ENCODE data around the gene AJM1.
A peak's percentile ranks its signal among the peaks of the same experiment; 100 is the strongest.

The AJM1 gene

DNA sequence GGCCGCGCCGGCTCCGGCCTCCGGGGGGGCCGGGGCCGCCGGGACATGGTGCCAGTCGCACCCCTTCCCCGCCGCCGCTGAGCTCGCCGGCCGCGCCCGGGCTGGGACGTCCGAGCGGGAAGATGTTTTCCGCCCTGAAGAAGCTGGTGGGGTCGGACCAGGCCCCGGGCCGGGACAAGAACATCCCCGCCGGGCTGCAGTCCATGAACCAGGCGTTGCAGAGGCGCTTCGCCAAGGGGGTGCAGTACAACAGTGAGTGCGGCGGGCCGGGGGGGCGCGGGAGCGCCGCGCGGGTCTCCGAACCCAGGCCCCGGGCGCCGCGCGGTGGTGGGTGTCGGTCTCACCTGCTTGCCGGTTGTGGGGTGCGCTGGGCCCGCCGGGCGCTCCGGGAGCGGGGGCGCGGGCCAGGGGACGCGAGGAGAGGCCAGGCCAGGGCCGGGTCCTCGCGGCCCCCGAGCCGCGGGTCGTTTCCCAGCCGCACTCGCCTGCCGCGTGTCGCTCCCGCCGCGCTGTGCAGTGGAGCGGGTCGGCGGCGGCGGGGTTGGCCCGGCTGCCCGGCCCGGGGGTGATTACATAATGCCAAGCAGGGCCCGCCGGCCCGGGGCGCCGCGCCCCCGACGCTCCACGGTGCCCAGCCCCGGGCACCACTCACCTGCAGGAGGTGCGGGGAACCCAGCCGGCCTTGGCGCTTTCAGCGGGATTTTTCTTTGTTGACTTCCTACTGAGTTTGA is 34.0 kb upstream of the AJM1 start:
- peak in 1 of 2 donors; percentile 44 for DNase-seq

DNA sequence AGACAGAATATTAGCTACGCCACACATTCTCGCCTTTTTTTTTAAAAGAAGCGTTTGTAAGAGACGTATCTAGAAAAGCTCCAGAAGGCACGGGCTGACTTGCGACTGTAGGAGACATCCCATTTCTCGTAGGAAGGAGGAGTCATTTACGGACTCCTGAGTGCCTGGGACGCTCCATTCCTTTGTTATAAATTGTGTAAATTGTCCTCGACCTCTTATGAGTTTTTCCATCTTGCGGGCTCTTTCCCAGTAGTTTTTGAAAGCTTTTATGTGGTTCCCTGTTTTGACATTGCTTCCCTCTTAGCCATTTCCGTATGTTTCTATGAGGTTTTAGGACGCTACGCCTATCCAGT is 33.5 kb upstream of the AJM1 start:
- DNase-seq = no peak

DNA sequence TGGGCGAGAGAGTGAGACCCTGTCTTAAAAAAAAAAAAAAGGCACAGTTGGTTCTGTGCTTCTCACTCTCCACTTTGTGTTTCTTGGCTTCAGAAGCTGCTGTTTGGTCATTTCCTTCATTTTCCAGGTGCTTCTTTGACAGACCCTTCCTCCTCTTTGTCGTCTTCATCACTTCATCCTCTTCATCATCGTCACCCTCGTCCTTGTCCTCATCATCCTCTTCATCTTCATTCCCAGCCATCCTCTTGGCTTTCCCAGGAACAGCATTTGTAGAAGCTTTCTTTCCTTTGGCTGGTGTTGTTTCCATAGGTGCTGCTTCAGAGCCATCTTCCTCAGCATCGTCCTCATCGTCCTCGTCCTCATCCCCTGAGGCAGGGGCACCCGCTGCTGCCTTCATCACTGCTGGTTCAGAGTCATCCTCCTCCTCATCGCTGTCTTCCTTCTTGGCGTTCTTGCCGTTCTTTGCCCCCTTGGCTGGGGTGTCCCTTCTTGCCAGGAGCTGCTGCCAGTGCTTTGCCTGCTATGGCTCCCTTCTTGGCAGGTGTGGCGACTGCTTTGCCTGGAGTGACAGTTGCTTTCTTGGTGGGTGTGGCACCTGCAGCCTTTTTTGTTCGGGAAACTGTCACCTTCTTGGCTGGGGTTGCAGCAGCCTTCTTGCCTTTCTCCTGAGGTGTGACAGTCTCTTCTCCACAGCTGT is 27.4 kb upstream of the AJM1 start:
- DNase-seq = no peak

DNA sequence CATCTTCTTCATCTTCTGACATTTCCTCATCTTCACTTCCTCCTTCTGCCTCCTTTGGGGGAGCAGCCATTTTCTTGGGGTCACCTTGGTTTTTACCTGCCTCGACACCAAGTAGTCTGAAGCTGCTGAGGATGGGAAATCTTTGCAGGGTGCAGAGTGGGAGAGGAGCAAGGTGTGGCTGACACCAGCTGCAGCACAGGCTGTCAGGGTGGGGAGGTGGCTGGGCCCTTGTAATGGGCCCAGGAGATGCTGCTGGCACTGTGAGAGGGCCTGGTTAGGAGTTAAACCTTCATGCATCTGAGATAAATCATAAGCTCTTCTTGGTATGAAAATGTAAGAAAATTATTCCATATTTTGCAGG is 26.9 kb upstream of the AJM1 start:
- DNase-seq = no peak

DNA sequence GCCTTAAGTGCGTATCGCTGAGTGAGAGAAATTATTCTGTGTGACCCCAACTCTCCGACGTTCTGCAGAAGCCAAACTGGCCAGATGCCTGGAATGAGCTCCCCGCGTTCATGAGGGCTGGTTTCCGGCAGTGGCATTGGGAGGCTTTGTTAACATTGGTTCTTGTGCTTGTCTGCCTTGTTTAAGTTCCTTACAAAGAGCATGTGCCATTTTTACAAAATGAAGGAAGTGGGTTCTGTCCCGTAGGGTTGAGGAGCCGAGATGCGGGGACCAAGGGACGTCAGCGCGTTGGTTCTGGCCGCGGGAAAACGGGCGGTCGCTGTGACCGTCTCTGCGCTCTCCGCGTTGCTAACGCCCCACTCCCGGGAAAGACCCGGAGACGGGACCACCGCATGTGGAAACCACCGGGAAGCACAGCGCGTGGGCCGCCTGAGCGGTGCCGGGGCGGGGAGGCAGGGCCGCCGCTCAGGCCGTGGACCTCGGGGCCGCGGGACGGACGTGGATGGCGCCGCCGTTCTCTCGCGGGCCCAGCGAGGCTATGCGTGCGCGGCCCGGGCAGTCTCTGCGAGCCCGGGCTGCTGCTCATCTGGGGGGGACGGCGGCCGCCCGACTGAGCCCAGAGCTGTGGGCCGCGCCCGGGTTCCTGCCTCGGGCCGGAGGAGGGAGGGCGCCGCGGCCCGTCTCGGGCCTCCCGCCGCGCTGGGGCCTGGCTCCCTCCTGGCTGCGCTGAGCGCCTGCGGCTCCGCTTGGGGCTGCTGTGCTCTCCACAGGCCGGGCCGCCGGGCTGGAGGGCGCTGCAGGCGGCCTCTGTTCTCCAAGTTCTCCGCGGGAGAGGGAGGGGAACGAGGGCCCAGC is 21.1 kb upstream of the AJM1 start:
- no peak for DNase-seq

DNA sequence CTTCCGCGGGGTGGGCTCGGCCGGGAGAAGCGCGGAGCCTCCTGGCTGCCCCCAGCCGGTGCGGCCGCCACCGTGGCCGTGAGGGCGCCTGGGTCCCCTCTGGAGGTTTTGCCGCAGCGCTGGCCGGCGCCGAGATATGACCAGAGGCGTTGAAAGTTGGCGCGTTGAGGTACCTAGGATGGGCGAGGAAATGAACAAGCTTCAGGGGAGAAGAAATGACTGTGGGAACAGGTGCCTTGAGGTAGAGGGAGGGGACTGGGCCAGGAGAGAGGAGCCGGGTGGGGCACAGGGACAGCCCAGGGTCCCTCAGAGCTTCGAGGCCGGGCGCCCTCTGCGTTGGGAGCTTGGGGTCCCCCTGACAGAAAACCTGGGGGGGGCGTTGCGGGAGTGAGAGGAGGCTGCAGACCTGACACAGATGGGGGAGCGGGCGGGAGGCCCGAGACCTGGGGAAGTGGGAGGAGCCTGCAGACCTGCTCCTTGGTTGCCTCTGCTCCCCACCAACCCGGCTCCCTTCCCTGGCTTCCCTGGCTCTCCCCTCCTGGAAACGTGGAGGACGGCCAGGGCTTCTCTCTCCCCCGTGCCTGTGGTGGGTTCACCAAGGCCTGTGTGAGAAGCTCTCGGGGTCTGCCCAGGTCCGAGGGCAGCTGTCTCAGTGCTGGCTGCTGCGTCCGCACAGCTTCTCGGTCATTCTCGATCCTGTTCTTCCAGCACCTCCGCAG is 20.3 kb upstream of the AJM1 start:
- DNase-seq = no peak

DNA sequence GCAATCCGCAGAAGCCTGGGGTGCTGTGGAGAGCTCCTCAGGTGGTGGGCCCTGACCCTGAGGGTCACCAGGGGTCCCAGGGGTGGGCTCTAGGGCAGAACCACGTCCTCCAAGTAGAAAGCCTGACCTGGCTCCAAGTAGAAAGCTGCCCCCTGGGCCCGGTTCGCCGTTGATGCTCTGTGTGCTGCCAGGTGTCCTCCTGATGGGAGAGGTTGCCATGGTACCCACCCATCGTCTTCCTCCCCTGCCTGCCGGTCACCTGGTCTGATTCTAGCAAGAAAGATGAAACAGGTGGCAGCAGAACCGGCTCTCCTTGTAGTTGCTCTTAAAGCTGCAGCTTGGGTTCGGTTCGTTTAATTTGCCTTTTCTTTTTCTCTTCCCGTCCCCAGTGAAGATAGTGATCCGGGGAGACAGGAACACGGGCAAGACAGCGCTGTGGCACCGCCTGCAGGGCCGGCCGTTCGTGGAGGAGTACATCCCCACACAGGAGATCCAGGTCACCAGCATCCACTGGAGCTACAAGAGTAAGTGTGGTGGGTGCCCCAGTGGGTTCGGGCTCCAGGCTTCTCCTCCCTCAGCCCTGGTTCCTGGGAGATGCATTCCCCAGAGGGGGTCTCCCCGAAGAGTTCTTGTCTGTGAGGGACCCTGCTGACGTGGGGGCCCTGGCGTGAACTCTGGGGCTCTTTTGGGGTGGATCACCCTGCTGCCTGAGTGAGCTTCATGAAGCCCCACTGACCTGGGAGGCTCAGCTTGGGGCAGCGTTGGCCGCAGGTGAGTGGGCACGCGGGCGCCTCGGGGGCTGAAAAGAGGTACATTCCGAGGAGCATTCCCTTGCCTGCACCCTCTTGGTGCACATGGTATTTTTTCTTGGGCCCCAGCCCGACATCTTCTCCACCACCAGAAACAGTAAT is 18.9 kb upstream of the AJM1 start:
- DNase-seq = no peak

DNA sequence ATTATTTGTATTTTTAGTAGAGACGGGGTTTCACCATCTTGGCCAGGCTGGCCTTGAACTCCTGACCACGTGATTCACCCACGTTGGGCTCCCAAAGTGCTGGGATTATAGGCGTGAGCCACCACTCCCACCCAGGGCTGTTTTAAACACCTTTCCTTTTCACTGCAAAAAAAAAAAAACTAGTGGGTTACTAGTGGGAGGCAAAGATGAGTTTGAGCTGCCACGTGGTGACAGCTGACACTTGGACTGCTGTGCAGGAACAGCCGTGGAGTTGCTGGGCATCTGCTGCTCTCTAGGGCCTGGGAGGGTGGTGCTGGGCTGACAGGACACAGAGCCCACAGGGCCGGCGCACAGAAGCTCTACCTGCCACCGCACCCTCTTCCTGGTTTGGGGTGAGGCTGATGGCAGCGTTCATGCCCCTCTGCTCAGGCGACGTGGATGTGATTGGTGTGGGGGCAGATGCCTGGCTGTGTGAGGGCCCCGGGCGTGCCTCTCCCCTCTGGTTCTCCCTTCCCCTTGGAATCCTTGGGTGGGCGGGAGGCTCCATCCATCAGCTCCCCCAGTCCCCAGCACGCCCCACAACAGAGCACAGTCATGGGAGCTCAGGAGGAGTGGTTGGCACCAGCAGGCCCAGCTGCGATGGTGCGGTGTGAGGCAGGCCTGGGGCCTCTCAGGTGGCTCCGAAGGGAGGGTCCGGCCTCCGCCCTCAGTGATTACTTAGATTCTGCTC is 17.6 kb upstream of the AJM1 start:
- no peak for DNase-seq

DNA sequence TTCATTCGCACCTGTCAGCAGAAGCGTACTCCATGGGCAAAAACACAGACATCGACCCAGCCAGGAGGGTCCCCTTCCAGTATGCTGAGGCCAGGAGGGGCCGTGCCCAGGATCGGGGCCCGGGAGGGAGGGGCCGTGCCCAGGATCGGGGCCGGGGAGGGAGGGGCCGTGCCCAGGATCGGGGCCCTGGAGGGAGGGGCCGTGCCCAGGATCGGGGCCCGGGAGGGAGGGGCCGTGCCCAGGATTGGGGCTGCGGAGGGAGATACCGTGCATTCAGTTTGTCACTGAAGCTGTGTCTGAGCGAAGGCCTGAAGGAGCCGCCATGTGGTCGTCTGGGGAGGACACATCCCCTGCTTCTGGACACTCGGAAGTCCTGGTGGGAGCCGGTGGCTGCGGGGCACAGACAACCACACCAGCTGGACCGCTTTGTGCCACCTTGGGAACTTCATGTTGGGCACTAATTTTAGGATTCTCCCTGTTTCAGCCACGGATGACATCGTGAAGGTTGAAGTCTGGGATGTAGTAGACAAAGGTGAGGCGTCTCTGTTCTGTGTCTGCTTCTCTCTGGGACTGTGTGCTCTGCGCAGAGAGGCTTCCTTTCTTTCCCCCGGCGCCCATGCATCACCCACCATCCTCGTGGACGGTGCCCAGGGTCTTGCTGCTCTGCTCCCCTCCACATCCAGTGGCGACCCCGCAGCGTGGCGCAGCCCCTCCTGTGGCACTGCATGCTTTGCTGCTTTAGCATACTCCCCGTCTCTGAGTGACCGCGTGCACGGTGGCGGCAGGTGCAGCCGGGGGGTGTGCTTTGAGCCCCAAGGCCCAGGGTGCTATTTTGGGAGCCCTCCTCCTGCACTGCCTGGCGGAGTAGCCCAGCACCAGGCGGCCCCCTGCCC is 16.7 kb upstream of the AJM1 start:
- DNase-seq = no peak

DNA sequence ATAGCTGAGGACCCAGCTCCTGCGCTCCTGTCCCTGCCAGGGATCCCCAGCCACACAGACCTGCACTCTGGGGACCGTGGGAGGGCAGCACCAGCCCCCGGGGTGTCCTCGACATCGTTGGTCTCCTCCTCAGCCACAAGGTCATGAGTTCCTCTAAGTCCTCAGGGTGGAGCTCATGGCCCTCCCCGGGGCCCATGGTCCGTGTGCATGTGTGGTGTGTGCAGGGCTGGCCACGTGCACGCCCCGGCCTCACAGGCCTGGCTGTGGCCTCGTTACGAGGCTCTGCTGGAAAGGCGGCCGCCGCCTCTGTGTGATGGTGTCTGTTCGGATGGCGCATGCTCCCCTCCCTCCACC is 16.1 kb upstream of the AJM1 start:
- no peak for DNase-seq

DNA sequence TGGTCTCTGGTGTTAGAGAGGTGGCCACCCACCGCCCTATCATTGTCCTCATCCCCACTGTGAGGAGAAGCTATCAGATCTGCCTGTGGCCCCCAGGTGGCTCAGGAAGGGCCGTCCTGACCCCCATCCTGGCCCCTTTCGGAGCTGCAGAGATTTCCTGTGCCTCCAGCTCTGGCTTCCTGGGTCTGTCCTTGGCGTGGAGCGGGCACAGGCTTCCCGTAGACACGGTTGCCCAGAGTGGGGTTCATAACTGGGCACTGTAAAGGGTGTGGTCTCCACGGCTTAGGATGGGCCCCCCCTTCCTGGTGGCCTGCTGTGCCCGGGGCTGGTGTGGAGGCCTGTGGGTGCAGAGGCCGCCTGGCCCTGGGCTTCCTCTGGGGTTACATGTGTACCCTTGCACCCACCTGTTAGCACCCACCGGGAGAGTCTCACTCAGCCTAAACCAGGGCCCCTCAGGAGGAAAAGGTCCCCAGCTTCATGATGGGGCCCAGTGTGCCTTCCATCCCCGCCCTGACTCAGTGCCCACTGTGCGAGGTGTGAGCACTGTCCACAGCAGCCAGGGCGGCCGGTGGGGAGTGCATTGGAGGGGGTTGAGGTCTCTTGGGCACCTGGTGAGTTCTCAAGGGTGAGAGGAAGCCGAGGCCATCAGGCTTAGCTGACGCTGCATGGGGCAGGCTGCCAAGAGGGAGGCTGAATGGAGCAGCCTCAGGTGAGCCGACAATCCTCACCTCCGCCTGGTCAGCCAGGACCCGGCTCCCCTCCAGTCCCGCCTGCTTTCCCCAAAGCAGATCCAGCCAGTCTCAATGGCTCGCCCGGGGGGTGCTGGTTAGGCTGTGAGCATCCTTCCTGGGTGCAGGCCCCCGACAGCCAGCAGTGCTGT is 15.3 kb upstream of the AJM1 start:
- no peak for DNase-seq

DNA sequence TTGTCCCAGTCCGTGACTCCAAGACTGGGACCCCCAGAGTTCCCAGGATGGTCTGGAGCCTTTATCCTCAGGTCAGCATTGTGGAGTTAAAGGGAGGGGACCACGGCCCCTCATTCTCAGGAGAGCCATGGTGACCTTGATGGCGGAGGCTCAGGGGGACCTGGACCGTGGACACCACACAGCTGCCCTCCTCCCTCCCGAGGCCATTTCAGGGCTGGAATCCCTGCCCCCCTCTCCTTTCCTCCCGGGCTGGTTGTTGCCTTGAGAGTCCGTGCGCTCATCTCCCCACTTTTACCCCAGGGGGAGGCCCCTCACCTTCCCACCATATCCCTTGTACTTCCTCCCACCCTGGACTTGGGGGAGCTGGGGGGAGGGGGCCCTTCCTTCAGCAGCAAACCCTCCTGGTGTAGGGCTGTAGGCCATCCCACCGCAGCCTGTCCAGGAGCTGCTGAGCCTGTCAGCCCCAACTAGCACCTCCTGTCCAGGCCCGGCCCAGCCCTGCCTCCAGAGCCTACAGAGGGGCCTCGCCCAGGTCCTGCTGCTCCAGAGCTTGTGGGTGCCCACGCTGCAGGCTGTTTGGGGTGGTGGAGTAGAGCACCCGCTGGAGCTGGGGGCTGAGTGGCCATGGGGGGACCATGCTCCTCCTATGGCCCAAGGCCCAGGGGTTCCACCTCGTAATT is 14.3 kb upstream of the AJM1 start:
- DNase-seq = no peak

DNA sequence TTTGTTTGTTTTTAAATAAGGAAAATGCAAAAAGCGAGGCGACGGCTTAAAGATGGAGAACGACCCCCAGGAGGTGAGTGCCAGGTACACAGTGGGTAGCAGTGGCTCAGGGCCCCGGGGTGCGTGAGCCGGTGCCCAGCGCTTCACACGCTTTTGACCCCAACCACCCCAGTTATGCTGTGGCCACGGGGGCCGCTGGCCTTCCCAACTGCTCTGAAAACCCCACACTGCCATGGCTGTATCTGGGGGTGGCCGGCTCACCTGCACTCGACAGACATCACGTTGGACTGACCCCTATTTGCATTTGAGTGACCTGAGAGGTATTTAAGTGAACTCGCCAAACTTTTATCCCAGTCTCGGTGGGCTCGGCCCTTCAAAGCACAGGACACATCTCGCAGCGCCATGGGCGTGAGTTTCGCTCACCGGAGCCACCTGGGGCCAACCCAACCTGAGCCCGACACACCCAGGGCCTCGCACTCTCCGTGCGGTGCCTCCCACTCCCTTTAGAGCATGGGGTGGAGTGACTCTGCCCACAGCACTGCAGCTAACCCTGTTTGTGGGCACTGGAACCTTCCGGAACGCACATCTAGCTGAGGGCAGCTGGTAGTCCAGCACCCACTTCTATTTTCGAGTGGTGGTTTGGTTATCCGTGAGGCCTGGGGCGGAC is 13.7 kb upstream of the AJM1 start:
- no peak for DNase-seq

DNA sequence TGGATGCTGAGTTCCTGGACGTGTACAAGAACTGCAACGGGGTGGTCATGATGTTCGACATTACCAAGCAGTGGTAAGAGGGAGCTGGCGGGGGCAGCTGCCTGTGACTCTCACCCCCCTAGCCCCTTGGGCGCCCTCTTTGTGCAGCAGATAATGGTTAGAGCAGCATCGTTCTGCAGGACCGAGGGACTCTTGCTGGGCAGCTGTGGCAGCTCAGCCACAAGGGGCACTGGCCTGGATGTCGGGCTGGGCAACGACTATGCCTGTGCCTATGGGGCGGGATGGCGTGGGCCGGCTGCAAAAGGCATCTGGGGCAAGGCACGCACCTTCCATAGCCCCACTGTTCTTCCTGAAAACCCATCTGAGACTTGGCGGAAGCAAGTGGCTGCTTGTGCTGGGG is 12.9 kb upstream of the AJM1 start:
- DNase-seq = no peak

DNA sequence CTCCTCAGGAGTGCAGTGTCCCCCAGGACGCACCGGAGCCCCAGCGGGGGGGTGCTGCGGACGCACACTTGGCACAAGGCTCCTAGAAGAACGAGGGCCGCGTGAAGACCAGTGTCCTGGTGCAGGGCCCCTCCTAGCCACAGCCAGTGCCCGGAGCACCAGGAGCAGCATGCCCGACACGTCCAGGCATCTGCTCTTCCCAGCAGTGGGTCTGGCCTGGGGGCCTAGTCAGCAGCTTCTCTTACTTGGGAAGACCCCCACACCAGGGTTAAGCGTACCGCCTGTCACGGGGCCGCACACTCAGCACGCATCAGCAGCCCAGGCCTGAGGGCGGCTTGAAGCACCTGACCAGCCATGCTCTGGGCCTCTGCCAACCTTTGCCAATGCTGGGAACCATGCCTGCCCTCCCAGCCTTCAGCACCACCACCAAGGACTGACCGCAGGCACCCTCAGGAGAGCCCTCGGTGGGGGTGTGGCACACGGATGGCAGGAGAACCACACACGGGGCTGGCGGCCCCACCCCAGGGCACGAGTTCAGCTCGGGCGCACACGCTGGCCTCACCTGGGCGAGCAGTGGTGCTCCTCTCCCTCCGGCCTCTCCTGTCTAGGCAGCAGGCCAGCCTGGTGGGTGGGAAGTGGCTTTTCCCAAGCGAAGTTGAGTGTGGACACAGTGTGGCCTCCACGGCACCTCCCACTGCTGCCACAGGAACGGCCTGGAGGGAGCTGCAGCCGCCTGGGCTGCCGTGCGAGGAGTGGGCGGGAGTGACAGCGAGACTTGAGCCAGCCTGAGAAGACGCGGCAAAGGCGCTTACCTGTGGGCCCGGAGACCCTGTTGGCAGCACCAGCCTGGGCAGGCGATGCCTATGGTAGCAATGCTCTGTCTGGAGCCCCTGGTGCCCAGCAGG is 12.0 kb upstream of the AJM1 start:
- DNase-seq = no peak

DNA sequence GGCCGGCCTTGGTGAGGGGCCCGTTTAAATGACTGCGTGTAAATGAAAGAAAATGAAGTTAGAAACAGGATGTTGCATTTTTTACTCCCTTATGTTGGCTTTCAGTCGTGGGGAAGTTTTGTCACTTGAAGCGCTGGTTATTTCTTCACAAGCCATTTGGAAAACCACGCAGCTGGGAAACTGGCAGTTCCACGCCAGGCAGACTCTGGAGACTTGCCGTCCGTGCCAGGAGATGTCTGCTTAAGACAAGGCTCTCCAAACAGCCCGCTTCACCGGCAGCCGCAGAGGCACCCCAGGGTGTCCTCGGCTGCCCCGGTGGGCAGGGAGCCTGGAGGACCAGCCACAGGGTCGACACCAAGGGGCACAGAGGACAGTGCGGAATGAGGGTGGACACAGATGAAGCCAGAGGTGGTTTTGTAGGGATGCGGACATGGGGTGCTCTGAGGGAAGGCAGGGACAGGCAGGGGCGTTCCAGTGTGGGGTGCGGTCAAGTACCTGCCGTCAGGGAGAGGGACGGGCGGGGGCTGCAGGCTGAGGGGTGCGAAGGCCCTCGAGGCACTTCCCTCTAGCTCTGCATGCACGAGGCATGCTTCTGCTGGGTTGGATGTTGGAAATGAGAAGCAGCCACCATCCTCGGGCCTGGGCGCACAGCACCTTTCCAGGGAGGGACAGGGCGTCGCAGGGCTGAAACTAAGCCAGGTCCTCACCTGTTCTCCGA is 11.1 kb upstream of the AJM1 start:
- no peak for DNase-seq

DNA sequence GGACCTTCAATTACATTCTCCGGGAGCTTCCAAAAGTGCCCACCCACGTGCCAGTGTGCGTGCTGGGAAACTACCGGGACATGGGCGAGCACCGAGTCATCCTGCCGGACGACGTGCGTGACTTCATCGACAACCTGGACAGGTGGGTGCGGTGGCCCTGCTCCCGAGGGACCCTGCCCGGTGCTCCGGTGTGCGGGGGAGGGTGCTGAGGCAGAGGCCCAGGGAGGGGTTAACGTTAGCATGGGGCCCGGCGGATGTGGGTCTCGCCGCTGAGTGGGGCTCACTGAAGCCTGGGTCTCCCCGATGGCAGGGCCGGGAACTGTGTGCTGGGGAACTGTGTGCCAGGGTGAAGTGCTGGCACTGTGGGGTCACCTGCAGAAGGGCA is 10.6 kb upstream of the AJM1 start:
- no peak for DNase-seq
